ENCODE results near the gene CCDC107. TPM values are rescaled to one million over a fixed set of nuclear protein-coding genes. Genes with fewer than 3 reads are reported as not detected.

CCDC107 gene
- total and polyA plus RNA-seq, 8 donors: 9.2 to 25.6 (median 11.6) TPM

DNA sequence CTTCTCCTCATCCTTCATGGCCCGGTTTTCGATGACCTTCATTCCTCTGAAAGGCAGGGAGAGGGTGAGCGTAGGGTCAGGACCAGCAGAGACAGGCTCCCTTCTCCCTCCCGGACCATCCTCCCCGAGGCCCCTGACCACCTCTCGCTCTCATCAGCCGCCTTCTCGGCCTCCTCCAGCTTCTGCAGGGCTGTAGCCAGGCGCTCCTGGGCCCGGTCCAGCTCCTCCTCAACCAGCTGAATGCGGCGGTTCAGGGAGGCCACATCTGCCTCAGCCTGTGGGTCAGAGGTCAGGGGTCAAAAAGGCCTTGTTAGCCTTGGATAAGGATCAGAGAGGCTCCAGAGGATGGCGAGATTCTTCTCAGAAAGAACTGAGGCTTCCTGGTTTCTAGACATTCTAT is 27.4 kb downstream of the CCDC107 start:
- ATAC-seq: no peak
- intact Hi-C loops (cut with DNase I): no loop called here

DNA sequence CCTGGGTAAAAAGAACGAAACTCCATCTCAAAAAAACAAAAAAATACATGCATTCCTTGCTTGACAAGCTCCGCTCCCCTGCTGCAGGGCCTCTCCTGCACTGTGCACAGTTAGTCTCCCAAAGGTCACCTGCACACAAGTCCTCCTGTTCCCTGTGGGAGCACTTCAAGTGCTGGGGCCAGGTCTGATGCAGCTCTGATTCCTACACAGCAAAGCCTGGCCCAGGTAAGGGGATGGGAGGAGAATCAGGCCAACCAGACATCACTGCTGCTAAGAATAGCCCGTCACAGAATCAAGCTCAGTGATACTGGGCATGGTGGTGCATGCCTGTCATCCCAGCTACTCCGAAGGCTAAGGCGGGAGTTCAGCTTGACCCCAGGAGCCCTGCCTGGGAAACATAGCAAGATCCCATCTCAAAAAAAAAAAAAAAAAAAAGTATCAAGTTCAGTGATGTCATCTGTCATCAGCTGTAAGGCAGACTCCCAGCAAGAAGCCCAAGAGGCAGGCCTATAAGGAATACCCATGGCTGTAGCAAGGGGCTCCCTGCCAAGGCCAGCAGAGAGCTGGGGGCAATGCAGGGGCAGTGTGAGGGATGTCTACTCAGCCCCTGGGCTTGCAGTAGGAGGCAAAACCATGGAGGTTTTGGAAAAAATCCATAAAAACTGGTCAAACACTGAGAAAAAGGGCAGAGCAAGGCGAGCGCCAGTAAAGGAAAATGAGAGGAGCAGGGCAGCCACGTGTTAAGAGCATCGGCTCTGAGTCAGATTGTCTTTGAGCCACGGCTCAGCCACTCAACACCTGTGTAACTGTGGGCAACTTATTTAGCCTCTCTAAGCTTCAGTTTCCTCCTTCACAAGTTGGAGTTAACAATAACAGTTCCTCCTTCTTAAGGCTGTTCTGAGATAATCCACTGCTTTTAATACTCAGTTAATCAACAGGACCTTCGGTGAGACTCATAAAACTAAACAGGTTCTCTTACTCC is 28.4 kb downstream of the CCDC107 start:
- H3K36me3 ChIP-seq: peaks cover 0 to 18% of the 10 kb centered on the region in 2 donors
- peaks cover 0 to 9% of the 10 kb centered on the region in 2 donors for H3K27me3 ChIP-seq
- peaks cover 0 to 21% of the 10 kb centered on the region in 2 donors for H3K4me1 ChIP-seq
- H3K4me3 ChIP-seq: no peak overlapping the region
- intact Hi-C loops (cut with DNase I): no loop called here
- no peak overlapping the region for H3K27ac ChIP-seq
- TF ChIP-seq, protein P1, sequence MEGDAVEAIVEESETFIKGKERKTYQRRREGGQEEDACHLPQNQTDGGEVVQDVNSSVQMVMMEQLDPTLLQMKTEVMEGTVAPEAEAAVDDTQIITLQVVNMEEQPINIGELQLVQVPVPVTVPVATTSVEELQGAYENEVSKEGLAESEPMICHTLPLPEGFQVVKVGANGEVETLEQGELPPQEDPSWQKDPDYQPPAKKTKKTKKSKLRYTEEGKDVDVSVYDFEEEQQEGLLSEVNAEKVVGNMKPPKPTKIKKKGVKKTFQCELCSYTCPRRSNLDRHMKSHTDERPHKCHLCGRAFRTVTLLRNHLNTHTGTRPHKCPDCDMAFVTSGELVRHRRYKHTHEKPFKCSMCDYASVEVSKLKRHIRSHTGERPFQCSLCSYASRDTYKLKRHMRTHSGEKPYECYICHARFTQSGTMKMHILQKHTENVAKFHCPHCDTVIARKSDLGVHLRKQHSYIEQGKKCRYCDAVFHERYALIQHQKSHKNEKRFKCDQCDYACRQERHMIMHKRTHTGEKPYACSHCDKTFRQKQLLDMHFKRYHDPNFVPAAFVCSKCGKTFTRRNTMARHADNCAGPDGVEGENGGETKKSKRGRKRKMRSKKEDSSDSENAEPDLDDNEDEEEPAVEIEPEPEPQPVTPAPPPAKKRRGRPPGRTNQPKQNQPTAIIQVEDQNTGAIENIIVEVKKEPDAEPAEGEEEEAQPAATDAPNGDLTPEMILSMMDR (IDR thresholded peaks at IDR 0.05): no peak
- H3K9me3 ChIP-seq: no peaks in the 10 kb centered on the region
- ATAC-seq (peak; percentile 7), DNase-seq (no peak)

More for the DNA sequence above, 27.4 kb downstream of the CCDC107 start:
- H3K36me3 ChIP-seq: peaks cover 0 to 18% of the 10 kb centered on the region in 2 donors
- peaks cover 0 to 9% of the 10 kb centered on the region in 2 donors for H3K27me3 ChIP-seq
- TF ChIP-seq, protein P1 (IDR thresholded peaks at IDR 0.05): no peak
- no peaks in the 10 kb centered on the region for H3K9me3 ChIP-seq
- H3K27ac ChIP-seq: no peak overlapping the region
- no peak for DNase-seq
- peaks cover 0 to 16% of the 10 kb centered on the region in 2 donors for H3K4me1 ChIP-seq
- no peak overlapping the region for H3K4me3 ChIP-seq

DNA sequence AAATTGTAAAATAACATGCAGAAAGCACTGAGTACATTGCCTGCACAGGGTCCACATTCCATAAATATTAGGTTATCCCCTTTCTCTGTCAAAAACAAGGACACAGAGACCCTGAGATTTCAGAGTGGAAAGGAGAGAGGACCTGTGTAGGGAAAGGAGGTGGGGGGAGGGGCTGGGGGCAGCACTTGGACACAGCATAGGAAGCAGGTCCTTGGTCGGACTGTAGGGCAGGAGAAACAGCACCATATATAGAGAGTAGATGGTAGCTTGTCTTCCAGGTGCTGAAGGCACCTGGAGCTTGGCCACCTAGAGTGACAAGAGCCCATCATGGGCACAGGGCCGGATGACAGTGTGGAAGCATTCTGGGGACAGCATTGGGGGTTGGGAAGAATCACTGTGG is 29.2 kb downstream of the CCDC107 start:
- Histone ChIP-seq H3K4me3 (no peak overlapping the region), H3K9me3 (no peaks in the 10 kb centered on the region), H3K27me3 (peaks cover 0 to 9% of the 10 kb centered on the region in 2 donors), H3K27ac (no peak overlapping the region), H3K4me1 (peaks cover 0 to 21% of the 10 kb centered on the region in 2 donors), H3K36me3 (peaks cover 0 to 18% of the 10 kb centered on the region in 2 donors)
- ATAC-seq (no peak), DNase-seq (no peak)
- intact Hi-C loops (cut with DNase I): no loop called here
- TF ChIP-seq, protein P1 (IDR thresholded peaks at IDR 0.05): no peak

DNA sequence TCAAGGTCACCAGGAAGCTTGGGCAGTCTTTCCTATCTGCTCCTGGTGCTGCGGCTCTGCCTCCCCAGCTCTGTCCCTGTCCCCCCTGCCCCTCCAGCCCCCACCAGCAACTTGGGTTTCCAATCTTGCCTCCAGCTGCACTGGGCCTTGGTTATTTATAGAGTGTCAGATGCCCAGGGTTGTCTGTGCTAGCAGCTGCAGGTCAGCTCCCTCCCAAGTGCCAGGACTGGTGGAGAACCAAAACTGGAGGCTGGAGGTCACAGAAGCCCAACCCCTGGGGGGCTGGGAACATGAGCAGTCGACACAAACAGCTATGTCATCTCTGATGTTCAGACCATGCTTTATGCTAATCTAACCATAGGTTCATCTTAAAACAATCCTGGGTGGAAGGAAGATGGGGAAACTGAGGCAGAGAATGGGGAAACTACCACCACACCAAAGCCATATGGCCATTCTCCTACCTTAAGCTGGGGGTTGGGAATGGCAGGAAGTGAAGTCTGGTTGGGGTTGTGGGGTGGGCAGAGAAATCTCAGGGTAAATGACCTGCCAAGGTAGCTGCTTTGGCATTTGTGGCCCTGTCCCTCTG is 30.0 kb downstream of the CCDC107 start:
- peaks cover 0 to 17% of the 10 kb centered on the region in 2 donors for H3K36me3 ChIP-seq
- TF ChIP-seq, protein P1 (IDR thresholded peaks at IDR 0.05): no peak
- DNase-seq (no peak), ATAC-seq (no peak)
- H3K27me3 ChIP-seq: peaks cover 0 to 9% of the 10 kb centered on the region in 2 donors
- no peaks in the 10 kb centered on the region for H3K9me3 ChIP-seq
- H3K4me1 ChIP-seq: peaks cover 0 to 21% of the 10 kb centered on the region in 2 donors
- intact Hi-C loops (cut with DNase I): no loop called here
- H3K27ac ChIP-seq: peak overlapping the region in 1 of 2 donors; percentile 7
- peak overlapping the region; percentile 68 for H3K4me3 ChIP-seq

All from left lung (tissue), 10 donors.